Sigmoid colon (tissue), 4 donors: ENCODE data around the gene KCNAB1.

Source experiments
- EP300 ChIP-seq, 4 donors: sonication (generic); formaldehyde crosslinking; IDR thresholded peaks; one replicate each; pipeline ENCODE4 v1.6.1; 2017; ENCODE audit warnings: antibody characterized with exemption in 4 of 4
- POLR2A ChIP-seq, 2 donors: fragments of 450-650 bp; IDR thresholded peaks; one replicate each; pipeline ENCODE4 v1.6.1; 2016; ENCODE audit warnings: antibody characterized with exemption in 2 of 2, mild to moderate bottlenecking in 2 of 2, moderate library complexity in 2 of 2
- POLR2AphosphoS5 ChIP-seq, 4 donors: sonication (generic); formaldehyde crosslinking; IDR thresholded peaks; one replicate each; pipeline ENCODE4 v1.6.1; 2017; ENCODE audit warnings: antibody characterized with exemption in 4 of 4
- TF ChIP-seq, protein P1 (sequence below), 4 experiments: fragments of 450-650 bp in 3 of 4; fragments of 200-600 bp in 1 of 4; IDR thresholded peaks; one replicate each; pipeline ENCODE4 v1.5.1; 2016 to 2019; ENCODE audit warnings: antibody characterized with exemption in 4 of 4, mild to moderate bottlenecking in 3 of 4, moderate library complexity in 2 of 4

DNA sequence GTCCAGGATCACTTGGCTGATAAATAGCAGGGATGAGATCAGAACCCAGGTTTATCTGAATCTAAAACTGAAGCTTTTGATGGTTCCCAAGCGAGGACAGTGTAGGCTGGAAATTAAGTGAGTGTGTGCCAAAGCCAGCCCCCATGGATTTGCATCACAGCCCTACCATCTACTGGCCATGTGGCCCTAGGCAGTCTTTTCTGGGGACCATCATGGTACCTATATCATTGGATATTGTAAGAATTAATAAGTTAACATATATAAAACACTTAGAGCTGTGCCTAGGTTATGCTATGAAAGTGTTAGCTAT lies 467.3 kb downstream of the KCNAB1 start:
- TF ChIP-seq POLR2AphosphoS5 (IDR thresholded peaks at IDR 0.05): no peak
- TF ChIP-seq POLR2A (IDR thresholded peaks at IDR 0.05): no peak
- TF ChIP-seq, protein P1, sequence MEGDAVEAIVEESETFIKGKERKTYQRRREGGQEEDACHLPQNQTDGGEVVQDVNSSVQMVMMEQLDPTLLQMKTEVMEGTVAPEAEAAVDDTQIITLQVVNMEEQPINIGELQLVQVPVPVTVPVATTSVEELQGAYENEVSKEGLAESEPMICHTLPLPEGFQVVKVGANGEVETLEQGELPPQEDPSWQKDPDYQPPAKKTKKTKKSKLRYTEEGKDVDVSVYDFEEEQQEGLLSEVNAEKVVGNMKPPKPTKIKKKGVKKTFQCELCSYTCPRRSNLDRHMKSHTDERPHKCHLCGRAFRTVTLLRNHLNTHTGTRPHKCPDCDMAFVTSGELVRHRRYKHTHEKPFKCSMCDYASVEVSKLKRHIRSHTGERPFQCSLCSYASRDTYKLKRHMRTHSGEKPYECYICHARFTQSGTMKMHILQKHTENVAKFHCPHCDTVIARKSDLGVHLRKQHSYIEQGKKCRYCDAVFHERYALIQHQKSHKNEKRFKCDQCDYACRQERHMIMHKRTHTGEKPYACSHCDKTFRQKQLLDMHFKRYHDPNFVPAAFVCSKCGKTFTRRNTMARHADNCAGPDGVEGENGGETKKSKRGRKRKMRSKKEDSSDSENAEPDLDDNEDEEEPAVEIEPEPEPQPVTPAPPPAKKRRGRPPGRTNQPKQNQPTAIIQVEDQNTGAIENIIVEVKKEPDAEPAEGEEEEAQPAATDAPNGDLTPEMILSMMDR (IDR thresholded peaks at IDR 0.05): no peak
- TF ChIP-seq EP300 (IDR thresholded peaks at IDR 0.05): no peak
